ENCODE measurements around the gene SBNO1.

- no peak for TF ChIP-seq CTCF (IDR thresholded peaks at IDR 0.05)
- TF ChIP-seq EZH2 (IDR thresholded peaks at IDR 0.05; ENCODE audit: borderline replicate concordance, insufficient read depth, low read depth, low read length, poor library complexity, severe bottlenecking) = no peak
These were observed 45.4 kb downstream of the SBNO1 start for GRCh38 chr12:123319273-123319672.
